ENCODE results near the gene SLC24A4. TPM values are rescaled to one million over a fixed set of nuclear protein-coding genes. Genes with fewer than 3 reads are reported as not detected.

Gene SLC24A4
- total and polyA plus RNA-seq, 2 experiments from 2014 or later: 0.46 to 0.50 TPM

DNA sequence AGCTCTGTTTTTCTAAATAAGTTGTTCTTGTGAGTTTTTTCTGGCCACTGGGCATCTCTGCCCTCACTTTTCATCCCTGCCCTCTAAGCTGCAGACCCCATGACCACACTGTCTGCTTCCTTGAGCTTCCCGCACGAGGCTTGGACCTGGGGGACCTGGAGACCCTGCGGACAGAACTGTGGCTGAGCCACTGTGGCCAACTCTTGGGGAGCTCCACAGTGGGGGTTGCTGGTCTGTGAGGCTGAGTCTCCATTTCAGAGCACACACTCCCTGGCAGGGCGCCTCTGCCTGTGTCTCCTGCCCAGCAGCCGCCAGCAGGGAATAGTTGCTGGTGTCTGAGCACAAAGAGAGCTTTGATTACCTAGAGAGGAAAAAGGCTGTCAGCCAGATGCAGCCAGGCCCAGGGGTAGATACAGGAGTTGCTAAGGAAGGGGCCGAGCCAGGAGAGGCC, 177.6 kb downstream of the SLC24A4 start:
- TF ChIP-seq EZH2 (IDR thresholded peaks at IDR 0.05; ENCODE audit: borderline replicate concordance): no peak
- DNase-seq (ENCODE audit: low spot score): no peak
- H3K36me3 ChIP-seq (replicated peaks; ENCODE audit: insufficient read depth, low read depth): no peaks in the 10 kb centered on the region
- no peak overlapping the region for H3K27ac ChIP-seq
- H3K79me2 ChIP-seq: no peaks in the 10 kb centered on the region
- WGBS (ENCODE audit: low lambda C conversion rate, missing lambda C conversion rate): 86% methylated on average over 6 of the region's 6 CpGs
- no peak overlapping the region for H3K4me2 ChIP-seq
- H3K9me3 ChIP-seq (ENCODE audit: low read depth): no peaks in the 10 kb centered on the region
- H3K4me1 ChIP-seq (ENCODE audit: insufficient read depth): no peaks in the 10 kb centered on the region
- no peak overlapping the region for H2AFZ ChIP-seq
- no peak overlapping the region for H3K4me3 ChIP-seq
- H3K27me3 ChIP-seq: no peaks in the 10 kb centered on the region
- no peaks in the 10 kb centered on the region for H4K20me1 ChIP-seq (ENCODE audit: insufficient read depth, poor library complexity, severe bottlenecking)
- no peaks in the 10 kb centered on the region for H3K9me2 ChIP-seq (replicated peaks; ENCODE audit: insufficient read depth)

DNA sequence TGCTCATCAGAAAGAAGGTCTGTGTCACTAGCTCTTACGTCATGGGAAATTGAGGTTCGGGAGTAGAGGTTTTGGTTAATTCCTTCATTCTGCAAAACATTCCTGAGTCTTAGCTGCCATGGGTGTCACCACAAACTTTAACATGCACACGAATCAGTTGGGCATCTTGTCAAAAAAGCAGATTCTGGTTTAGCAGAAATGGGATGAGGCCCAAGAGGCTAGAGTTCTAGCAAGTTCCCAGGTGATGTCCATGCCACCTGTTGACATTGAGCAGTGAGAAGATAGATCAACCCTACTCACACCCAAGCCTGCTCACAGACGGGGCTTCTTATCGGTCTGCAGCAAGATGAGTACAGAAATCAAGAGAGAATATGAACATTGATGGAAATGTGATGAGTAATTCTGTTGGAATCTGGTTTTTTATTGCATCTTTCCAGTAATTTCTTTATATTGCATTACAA, 179.0 kb downstream of the SLC24A4 start:
- DNase-seq (ENCODE audit: low spot score): no peak
- Histone ChIP-seq H3K36me3 (replicated peaks; ENCODE audit: insufficient read depth, low read depth) (no peaks in the 10 kb centered on the region), H3K4me2 (no peak overlapping the region), H3K4me3 (no peak overlapping the region), H3K9me2 (replicated peaks; ENCODE audit: insufficient read depth) (no peaks in the 10 kb centered on the region), H3K4me1 (ENCODE audit: insufficient read depth) (no peaks in the 10 kb centered on the region), H4K20me1 (ENCODE audit: insufficient read depth, poor library complexity, severe bottlenecking) (no peaks in the 10 kb centered on the region), H3K9me3 (ENCODE audit: low read depth) (no peaks in the 10 kb centered on the region), H2AFZ (no peak overlapping the region), H3K27ac (no peak overlapping the region), H3K27me3 (no peaks in the 10 kb centered on the region), H3K79me2 (no peaks in the 10 kb centered on the region)
- 86% methylated on average over 5 of the region's 5 CpGs for WGBS (ENCODE audit: low lambda C conversion rate, missing lambda C conversion rate)
- no peak for TF ChIP-seq EZH2 (IDR thresholded peaks at IDR 0.05; ENCODE audit: borderline replicate concordance)
- no peak for TF ChIP-seq EZH2phosphoT487 (IDR thresholded peaks at IDR 0.05; ENCODE audit: low read depth, severe bottlenecking, unreplicated experiment)
- TF ChIP-seq, protein P1, sequence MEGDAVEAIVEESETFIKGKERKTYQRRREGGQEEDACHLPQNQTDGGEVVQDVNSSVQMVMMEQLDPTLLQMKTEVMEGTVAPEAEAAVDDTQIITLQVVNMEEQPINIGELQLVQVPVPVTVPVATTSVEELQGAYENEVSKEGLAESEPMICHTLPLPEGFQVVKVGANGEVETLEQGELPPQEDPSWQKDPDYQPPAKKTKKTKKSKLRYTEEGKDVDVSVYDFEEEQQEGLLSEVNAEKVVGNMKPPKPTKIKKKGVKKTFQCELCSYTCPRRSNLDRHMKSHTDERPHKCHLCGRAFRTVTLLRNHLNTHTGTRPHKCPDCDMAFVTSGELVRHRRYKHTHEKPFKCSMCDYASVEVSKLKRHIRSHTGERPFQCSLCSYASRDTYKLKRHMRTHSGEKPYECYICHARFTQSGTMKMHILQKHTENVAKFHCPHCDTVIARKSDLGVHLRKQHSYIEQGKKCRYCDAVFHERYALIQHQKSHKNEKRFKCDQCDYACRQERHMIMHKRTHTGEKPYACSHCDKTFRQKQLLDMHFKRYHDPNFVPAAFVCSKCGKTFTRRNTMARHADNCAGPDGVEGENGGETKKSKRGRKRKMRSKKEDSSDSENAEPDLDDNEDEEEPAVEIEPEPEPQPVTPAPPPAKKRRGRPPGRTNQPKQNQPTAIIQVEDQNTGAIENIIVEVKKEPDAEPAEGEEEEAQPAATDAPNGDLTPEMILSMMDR (IDR thresholded peaks at IDR 0.05; ENCODE audit: poor library complexity): no peak

DNA sequence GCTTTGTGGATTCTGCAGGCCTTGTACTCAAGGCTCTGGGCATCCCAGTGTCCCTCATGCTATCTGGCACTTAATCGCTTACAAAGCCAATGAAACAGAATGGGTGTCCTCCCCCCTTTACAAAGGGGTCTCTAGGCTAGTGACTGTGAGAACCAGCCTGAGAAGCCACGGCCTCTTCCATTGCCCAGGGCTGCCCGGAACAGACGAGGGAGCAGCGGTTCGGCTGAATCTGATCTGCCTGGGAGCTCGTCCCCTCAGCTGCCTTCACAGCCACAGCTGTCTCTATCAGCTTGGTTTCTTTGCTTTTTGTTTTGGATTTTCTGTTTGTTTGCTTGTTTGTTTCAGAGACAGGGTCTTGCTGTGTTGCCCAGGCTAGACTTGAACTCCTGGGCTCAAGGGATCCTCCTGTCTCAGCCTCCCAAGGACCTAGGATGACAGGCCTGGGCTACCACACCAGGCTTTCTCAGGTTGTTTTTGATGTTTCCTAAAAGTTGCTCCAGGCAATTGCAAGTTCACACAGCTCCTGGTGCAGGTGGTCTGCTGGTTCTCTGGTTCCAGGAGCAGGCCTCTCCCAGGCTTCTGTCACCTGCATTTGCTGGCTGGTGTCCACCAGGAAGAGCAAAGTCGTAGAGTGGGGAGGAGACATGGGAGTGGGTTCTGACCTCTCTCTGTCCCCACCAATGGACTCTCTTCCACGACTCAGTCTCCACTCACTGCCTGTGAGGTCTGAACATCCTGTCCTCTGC, 179.7 kb downstream of the SLC24A4 start:
- no peaks in the 10 kb centered on the region for H3K27me3 ChIP-seq
- no peak overlapping the region for H2AFZ ChIP-seq
- DNase-seq (ENCODE audit: low spot score): no peak
- no peaks in the 10 kb centered on the region for H3K79me2 ChIP-seq
- 95% methylated on average over 9 of the region's 9 CpGs for WGBS (ENCODE audit: low lambda C conversion rate, missing lambda C conversion rate)
- no peak for TF ChIP-seq EZH2phosphoT487 (IDR thresholded peaks at IDR 0.05; ENCODE audit: low read depth, severe bottlenecking, unreplicated experiment)
- TF ChIP-seq, protein P1 (IDR thresholded peaks at IDR 0.05; ENCODE audit: poor library complexity): no peak
- no peak for TF ChIP-seq EZH2 (IDR thresholded peaks at IDR 0.05; ENCODE audit: borderline replicate concordance)
- H3K4me2 ChIP-seq: no peak overlapping the region
- no peaks in the 10 kb centered on the region for H4K20me1 ChIP-seq (ENCODE audit: insufficient read depth, poor library complexity, severe bottlenecking)
- no peaks in the 10 kb centered on the region for H3K36me3 ChIP-seq (replicated peaks; ENCODE audit: insufficient read depth, low read depth)
- H3K27ac ChIP-seq: no peak overlapping the region
- H3K4me3 ChIP-seq: no peak overlapping the region
- no peaks in the 10 kb centered on the region for H3K4me1 ChIP-seq (ENCODE audit: insufficient read depth)
- H3K9me3 ChIP-seq (ENCODE audit: low read depth): no peaks in the 10 kb centered on the region
- no peaks in the 10 kb centered on the region for H3K9me2 ChIP-seq (replicated peaks; ENCODE audit: insufficient read depth)

DNA sequence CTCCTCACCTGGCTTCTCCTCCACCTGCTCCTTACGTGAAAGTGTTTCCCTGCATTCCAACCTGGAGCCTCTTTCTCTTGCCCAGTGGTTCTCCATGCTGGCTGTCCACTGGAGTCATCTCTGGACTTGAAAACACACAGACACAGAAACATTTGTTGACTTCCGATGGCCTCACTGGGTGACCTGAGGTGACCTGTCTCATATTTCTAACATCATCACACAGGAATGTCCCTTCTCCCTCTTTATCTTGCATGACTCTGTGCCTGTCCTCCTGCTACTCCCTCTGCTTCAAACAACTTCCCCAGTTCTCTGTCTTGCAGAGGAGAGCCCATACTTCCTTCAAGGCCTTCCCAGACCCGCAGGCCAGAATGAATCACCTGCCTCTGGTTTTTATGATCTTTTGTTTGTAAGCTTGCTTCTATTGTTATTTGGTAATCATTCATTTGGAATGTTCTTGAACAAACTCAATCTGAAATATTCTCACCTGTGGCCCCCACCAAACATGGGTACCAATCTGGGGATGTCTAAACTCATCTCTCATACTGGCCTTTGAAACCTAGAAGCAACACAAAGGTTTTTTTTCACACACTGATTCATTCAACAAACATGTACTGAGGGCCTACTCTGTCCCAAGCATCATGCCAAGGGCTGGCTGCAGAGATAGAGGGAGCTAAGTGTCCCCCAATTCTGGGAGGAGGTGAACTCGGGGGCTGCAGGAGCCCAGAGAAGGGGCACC, 181.0 kb downstream of the SLC24A4 start:
- WGBS (ENCODE audit: low lambda C conversion rate, missing lambda C conversion rate): 54% methylated on average over 4 of the region's 4 CpGs

More for the DNA sequence above, 181.0 kb downstream of the SLC24A4 start:
- DNase-seq (ENCODE audit: low spot score): peak; percentile 62
- Histone ChIP-seq H3K36me3 (replicated peaks; ENCODE audit: insufficient read depth, low read depth) (no peaks in the 10 kb centered on the region), H2AFZ (no peak overlapping the region), H3K9me3 (ENCODE audit: low read depth) (no peaks in the 10 kb centered on the region), H3K4me3 (no peak overlapping the region), H3K79me2 (no peaks in the 10 kb centered on the region), H3K9me2 (replicated peaks; ENCODE audit: insufficient read depth) (no peaks in the 10 kb centered on the region), H3K27ac (peak overlapping the region; percentile 16), H3K4me2 (no peak overlapping the region), H3K27me3 (no peaks in the 10 kb centered on the region), H4K20me1 (ENCODE audit: insufficient read depth, poor library complexity, severe bottlenecking) (no peaks in the 10 kb centered on the region), H3K4me1 (ENCODE audit: insufficient read depth) (no peaks in the 10 kb centered on the region)
- TF ChIP-seq, protein P1 (IDR thresholded peaks at IDR 0.05; ENCODE audit: poor library complexity): no peak
- TF ChIP-seq EZH2 (IDR thresholded peaks at IDR 0.05; ENCODE audit: borderline replicate concordance) (no peak), EZH2phosphoT487 (IDR thresholded peaks at IDR 0.05; ENCODE audit: low read depth, severe bottlenecking, unreplicated experiment) (no peak)

Measured in hepatocyte (in vitro differentiated cells).